Superior temporal gyrus (tissue), 1 donor: Measurements from ENCODE around the gene TRNP1.
A peak's percentile ranks its signal among the peaks of the same experiment; 100 is the strongest.

Experiments used
- DNase-seq: peaks from one replicate; pipeline ENCODE4 v3.0.0-alpha.2; 2016; ENCODE audit errors: extremely low spot score

TRNP1 gene

GRCh38 chr1:27001570-27002360 is 8.3 kb downstream of the TRNP1 start:
- DNase-seq = peak; percentile 41

GRCh38 chr1:27003745-27004470 is 10.4 kb downstream of the TRNP1 start:
- no peak for DNase-seq

GRCh38 chr1:27004471-27005165 is 11.1 kb downstream of the TRNP1 start:
- no peak for DNase-seq

GRCh38 chr1:27005166-27005530 is 11.7 kb downstream of the TRNP1 start:
- no peak for DNase-seq

GRCh38 chr1:27005648-27006496 is 12.4 kb downstream of the TRNP1 start:
- no peak for DNase-seq

GRCh38 chr1:27006683-27007082 is 13.2 kb downstream of the TRNP1 start:
- no peak for DNase-seq

GRCh38 chr1:27007909-27008582 is 14.6 kb downstream of the TRNP1 start:
- no peak for DNase-seq

- no peak for DNase-seq
These were observed 16.2 kb downstream of the TRNP1 start for GRCh38 chr1:27009601-27010197.

- DNase-seq = no peak
These were observed 16.9 kb downstream of the TRNP1 start for GRCh38 chr1:27010226-27010994.

GRCh38 chr1:27011058-27011764 is 17.7 kb downstream of the TRNP1 start:
- DNase-seq = no peak

- no peak for DNase-seq
These were observed 18.6 kb downstream of the TRNP1 start for GRCh38 chr1:27011976-27012563.

GRCh38 chr1:27015260-27015659 is 21.8 kb downstream of the TRNP1 start:
- DNase-seq = no peak

GRCh38 chr1:27016376-27016775 is 22.9 kb downstream of the TRNP1 start:
- no peak for DNase-seq

GRCh38 chr1:27017207-27017606 is 23.7 kb downstream of the TRNP1 start:
- DNase-seq = no peak

GRCh38 chr1:27018316-27018715 is 24.8 kb downstream of the TRNP1 start:
- DNase-seq = no peak

GRCh38 chr1:27021354-27022031 is 28.0 kb downstream of the TRNP1 start:
- no peak for DNase-seq

- no peak for DNase-seq
These were observed 32.2 kb downstream of the TRNP1 start for GRCh38 chr1:27025718-27026117.
